Measurements from ENCODE around the gene CSRNP3.

Gene CSRNP3

DNA sequence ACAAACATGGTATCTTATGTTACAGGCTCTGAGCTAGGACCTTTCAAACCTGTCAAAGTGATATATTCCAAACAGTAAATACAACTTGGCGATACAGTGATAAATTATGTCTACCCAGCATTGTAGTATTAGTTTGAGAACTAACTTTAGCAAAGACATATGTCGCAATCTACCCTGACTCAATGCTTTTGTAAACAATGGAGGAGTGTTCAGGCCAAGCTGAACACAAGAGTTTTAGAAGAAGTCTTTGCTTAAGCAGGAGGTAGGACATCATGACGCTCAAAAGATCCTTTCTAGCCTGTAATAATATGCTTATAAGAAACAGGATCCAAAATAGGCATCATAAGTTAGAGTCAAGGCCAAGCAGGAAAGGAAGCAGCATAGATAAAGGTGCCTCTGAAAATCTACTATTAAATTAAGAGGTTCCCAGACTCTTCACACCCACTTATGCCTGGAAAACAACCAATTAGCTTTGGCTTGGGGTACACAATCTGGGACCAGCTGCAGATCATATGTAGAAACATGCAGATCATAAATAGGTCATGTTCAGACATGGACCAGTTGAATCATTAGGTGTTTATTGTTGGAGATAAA is 132.5 kb downstream of the CSRNP3 start:
- H3K27ac Mint-ChIP-seq, result no peak overlapping the region
- CTCF ChIA-PET, result no interaction called here

DNA sequence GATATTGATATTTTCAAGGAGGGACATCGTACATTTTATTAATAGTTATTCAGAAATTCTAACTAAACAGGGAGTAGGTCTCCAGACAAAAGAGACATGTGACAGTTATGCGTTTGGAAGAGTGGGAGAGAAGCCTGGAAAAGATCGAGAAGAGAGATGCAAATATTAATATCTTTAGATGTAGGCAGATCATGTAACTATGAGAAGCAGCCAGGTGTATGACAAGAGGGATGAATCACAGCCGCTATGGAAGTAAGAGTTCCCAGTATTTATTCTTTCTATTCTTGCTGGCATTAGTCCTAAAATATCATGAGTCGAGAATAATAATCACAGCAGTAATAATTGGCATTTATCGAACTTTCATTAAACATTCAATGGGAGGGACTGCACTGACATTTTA is 140.2 kb downstream of the CSRNP3 start:
- H3K4me1 Mint-ChIP-seq, result no peaks in the 10 kb centered on the region
- no peak for DNase-seq
- H3K36me3 Mint-ChIP-seq, result no peaks in the 10 kb centered on the region
- CTCF ChIA-PET, result no interaction called here
- H3K4me3 Mint-ChIP-seq, result no peak overlapping the region
- no peaks in the 10 kb centered on the region for H3K27me3 Mint-ChIP-seq
- no peak overlapping the region for H3K27ac Mint-ChIP-seq
- H3K9me3 Mint-ChIP-seq, result no peaks in the 10 kb centered on the region

More for the DNA sequence above, 132.5 kb downstream of the CSRNP3 start:
- Mint-ChIP-seq H3K4me1 (no peaks in the 10 kb centered on the region), H3K27me3 (peaks cover 6% of the 10 kb centered on the region), H3K9me3 (no peaks in the 10 kb centered on the region), H3K4me3 (no peak overlapping the region), H3K36me3 (no peaks in the 10 kb centered on the region)
- no peak for DNase-seq

DNA sequence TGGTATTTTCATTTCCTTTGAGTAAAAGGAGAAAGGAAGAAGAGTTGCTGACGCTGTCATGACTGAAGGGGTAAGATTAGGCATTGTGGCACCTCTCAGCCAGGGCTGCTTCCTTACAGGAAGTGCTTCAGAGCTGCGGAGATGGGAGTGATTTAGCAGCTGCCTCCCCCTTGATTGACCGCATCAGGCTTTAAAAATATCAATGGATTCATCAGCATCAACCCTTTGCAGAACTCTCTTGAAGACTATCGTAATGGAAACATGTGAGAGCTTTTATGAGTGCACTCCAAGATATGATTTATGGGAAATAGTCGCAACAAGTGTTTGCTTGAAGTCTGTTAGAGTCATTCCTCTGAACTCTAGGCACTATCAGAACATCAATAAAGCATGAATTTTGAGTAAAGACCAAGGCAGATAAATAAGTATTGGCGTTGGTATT is 141.1 kb downstream of the CSRNP3 start:
- no peaks in the 10 kb centered on the region for H3K36me3 Mint-ChIP-seq
- no peaks in the 10 kb centered on the region for H3K9me3 Mint-ChIP-seq
- CTCF ChIA-PET, result no interaction called here
- H3K27me3 Mint-ChIP-seq, result no peaks in the 10 kb centered on the region
- no peaks in the 10 kb centered on the region for H3K4me1 Mint-ChIP-seq
- H3K27ac Mint-ChIP-seq, result no peak overlapping the region
- no peak overlapping the region for H3K4me3 Mint-ChIP-seq
- DNase-seq, result no peak

DNA sequence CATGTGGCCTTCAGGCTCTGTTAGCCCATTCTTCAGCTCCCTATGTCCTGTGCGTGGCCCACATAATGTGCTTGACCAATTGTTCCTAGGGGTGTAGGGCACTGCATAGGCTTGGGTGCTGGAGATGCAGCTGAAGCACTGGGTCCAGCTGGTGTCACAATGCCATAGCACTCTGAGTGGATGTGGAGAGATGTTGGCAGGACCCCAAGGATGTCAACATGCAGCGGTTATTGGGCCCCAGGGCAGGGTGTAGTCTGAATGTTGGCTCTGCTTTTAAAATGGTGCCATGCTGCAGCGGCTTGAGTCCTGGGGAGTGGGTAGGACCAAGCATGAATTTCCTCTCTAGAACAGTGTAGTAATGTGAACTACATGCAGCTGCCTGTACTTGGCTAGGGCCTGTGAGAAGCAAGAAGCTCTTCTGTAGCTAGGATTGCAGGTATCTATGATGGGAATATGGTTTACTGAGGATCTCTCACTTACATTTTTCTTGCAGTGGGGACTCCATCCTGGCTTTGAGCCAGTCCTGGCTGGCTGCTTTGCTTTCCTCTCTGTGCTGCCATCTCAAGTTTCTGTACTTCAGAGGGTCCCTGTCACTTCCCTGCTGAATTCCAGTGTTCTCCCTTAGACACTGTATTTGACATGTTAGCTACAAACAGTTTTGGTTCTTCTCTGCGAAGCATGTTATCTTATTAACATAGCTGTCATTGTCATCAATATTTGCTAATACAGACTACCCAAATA is 148.4 kb downstream of the CSRNP3 start:
- CTCF ChIA-PET, result no interaction called here

DNA sequence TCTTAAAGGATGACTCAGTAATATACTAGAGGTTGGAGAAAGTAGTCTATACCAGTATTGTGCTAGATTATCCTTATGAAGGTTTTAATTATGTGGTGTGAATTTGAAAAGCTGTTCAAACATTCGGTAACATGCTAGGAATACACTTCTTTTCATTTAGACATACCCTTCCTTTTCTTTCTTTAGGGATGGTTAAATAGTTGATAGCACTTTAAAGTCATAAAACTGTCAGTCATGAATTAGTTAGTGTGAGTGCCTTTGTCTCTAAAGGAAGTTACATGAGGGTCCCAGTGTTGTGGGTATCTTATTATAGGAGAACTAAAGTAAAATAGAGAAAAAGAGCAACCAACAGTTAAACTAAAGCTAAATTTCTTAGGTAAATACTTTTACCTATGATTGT is 149.3 kb downstream of the CSRNP3 start:
- Mint-ChIP-seq H3K27ac (no peak overlapping the region), H3K4me3 (no peak overlapping the region)

More for the DNA sequence above, 148.4 kb downstream of the CSRNP3 start:
- no peaks in the 10 kb centered on the region for H3K36me3 Mint-ChIP-seq
- no peaks in the 10 kb centered on the region for H3K27me3 Mint-ChIP-seq
- no peak for DNase-seq
- no peaks in the 10 kb centered on the region for H3K9me3 Mint-ChIP-seq
- H3K4me1 Mint-ChIP-seq, result no peaks in the 10 kb centered on the region
- H3K4me3 Mint-ChIP-seq, result no peak overlapping the region
- H3K27ac Mint-ChIP-seq, result no peak overlapping the region

DNA sequence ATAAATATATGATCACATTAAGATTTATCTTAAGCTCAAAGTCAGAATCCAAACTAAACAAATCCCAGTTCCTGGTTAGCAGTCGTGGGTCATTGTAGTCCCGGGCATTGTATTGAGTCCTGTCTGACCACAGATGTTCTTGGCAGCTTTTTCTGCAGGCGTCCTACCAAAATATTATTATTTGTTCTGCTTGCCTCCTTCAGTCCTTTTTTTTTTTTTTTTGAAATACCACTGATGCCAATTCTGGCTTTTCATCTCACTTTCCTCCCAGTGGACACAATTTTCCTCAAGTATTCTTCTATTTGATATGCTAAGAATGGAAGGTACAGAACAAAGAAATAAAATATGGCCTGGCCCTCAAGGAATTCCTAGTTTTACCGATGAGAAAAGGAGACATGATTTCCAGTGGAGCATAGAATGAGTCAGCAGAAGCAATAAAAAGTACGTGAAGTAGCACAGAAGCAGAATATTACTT is 151.6 kb downstream of the CSRNP3 start:
- H3K9me3 Mint-ChIP-seq, result no peaks in the 10 kb centered on the region
- no peaks in the 10 kb centered on the region for H3K4me1 Mint-ChIP-seq
- no peak overlapping the region for H3K4me3 Mint-ChIP-seq
- CTCF ChIA-PET, result no interaction called here
- no peaks in the 10 kb centered on the region for H3K27me3 Mint-ChIP-seq
- H3K27ac Mint-ChIP-seq, result no peak overlapping the region
- no peak for DNase-seq
- no peaks in the 10 kb centered on the region for H3K36me3 Mint-ChIP-seq

More for the DNA sequence above, 149.3 kb downstream of the CSRNP3 start:
- H3K27me3 Mint-ChIP-seq, result no peaks in the 10 kb centered on the region
- no peaks in the 10 kb centered on the region for H3K4me1 Mint-ChIP-seq
- no peak for DNase-seq
- CTCF ChIA-PET, result no interaction called here
- H3K36me3 Mint-ChIP-seq, result no peaks in the 10 kb centered on the region
- H3K9me3 Mint-ChIP-seq, result no peaks in the 10 kb centered on the region

DNA sequence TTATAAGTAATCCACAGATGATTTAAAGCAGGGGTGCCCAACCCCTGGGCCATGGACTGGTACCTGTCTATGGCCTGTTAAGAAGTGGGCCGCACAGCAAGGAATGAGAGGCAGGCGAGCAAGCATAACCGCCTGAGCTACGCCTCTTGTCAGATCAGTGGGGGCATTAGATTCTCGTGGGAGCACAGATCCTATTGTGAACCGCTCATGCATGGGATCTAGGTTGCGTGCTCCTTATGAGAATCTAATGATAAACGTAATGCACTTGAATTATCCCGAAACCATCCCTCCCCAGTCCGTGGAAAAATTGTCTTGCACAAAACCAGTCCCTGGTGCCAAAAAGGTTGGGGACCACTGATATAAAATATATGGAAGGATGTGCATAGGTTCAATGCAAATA is 153.7 kb downstream of the CSRNP3 start:
- Mint-ChIP-seq H3K4me1 (no peaks in the 10 kb centered on the region), H3K9me3 (no peaks in the 10 kb centered on the region), H3K27me3 (no peaks in the 10 kb centered on the region), H3K4me3 (no peak overlapping the region), H3K36me3 (no peaks in the 10 kb centered on the region), H3K27ac (no peak overlapping the region)
- CTCF ChIA-PET, result no interaction called here
- DNase-seq, result no peak

DNA sequence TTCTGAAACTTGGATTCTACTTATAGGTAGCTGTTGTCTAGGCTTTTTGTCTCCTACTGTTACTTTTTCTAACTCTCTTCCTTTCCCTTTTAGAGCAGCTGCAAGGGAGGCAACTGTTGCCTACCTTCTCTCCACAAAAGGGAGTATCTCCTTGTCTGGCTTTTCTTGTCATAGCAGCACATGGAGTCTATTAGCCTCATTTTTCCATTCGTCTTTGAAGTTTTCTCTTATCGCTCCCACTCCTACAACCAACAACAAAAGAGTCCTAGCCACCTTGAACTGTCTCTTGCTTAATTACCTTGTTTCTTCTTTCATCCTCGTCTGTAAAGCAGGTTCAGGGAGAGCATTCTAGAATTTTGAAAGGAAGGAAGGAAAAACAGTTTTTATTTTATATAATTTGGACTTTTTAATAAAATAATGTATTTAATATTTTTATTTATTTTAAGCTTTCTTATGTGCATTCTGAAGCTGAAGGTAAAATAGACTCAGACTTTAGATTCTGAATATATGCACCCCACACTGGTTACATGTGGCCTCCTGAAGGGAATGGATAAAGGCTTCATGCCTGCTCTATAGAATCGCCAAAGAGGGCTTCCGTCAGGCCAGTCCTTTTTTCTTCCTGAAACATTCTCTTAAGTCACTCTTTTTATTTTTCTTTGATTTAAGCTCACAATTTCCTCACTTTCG is 154.4 kb downstream of the CSRNP3 start:
- Mint-ChIP-seq H3K4me1 (no peaks in the 10 kb centered on the region), H3K9me3 (no peaks in the 10 kb centered on the region), H3K27ac (no peak overlapping the region), H3K27me3 (no peaks in the 10 kb centered on the region), H3K36me3 (no peaks in the 10 kb centered on the region), H3K4me3 (no peak overlapping the region)
- DNase-seq, result no peak
- CTCF ChIA-PET, result no interaction called here

DNA sequence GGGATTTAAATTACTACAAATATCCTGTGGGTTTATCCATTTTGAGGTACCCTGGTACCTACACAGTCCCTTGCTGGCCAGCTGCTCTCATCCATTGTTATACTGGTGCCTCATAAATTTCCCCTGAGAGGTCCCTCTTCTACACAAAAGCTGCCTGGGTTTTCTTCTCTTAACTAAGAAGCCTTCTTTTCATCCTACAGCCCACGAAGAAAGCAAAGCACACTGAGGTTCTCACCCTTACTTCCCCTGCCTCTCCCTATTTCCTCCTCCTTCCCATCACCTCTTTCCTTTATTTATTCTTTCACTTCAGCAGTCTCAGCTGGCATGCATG is 154.9 kb downstream of the CSRNP3 start:
- H3K4me3 Mint-ChIP-seq, result no peak overlapping the region
- CTCF ChIA-PET, result no interaction called here
- no peaks in the 10 kb centered on the region for H3K9me3 Mint-ChIP-seq
- no peaks in the 10 kb centered on the region for H3K36me3 Mint-ChIP-seq
- H3K27me3 Mint-ChIP-seq, result no peaks in the 10 kb centered on the region
- no peak overlapping the region for H3K27ac Mint-ChIP-seq
- no peak for DNase-seq
- peaks cover 3% of the 10 kb centered on the region for H3K4me1 Mint-ChIP-seq

DNA sequence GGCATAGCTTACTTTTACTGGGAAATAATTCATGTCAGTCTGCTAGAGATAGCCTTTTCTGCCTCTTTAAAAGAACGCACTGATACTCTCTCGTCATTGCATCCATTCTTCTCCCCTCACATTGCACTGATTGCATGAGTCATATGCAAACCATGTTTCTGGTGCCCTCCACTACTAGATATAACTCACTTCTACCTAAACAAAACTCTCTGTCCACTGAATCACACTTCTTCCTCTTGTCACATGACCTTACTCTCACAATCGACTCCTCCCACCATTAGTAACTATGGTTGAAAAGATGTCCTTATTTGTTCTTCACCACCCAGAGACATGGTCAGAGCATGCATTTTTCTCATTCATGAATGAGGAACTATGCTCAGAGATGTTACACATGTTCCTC is 158.0 kb downstream of the CSRNP3 start:
- Mint-ChIP-seq H3K27ac (no peak overlapping the region), H3K9me3 (no peaks in the 10 kb centered on the region), H3K4me1 (peaks cover 14% of the 10 kb centered on the region), H3K36me3 (no peaks in the 10 kb centered on the region), H3K4me3 (no peak overlapping the region), H3K27me3 (no peaks in the 10 kb centered on the region)
- DNase-seq, result no peak
- CTCF ChIA-PET, result no interaction called here

DNA sequence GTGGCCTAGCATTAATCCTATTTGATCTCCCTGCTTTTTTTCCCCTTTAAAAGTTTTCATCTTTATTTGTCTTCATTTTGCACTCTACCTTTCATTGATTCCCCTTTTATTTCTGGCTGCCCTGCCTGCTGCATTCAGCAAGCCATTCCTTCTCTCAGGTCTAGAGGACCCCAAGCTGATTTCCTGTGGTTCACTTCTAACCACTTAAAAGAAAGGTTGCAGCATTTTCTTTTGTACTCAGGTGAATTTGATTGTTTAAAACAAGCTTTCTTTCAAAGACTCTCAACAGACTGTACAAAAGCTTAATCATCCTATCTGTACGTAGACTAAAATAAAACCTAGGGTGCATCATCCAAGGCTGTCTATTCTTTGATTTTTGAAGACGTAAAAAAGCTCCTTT is 160.3 kb downstream of the CSRNP3 start:
- Mint-ChIP-seq H3K4me1 (peaks cover 14% of the 10 kb centered on the region), H3K36me3 (no peaks in the 10 kb centered on the region), H3K27me3 (no peaks in the 10 kb centered on the region), H3K27ac (no peak overlapping the region), H3K9me3 (no peaks in the 10 kb centered on the region), H3K4me3 (no peak overlapping the region)
- CTCF ChIA-PET, result no interaction called here
- DNase-seq, result no peak

DNA sequence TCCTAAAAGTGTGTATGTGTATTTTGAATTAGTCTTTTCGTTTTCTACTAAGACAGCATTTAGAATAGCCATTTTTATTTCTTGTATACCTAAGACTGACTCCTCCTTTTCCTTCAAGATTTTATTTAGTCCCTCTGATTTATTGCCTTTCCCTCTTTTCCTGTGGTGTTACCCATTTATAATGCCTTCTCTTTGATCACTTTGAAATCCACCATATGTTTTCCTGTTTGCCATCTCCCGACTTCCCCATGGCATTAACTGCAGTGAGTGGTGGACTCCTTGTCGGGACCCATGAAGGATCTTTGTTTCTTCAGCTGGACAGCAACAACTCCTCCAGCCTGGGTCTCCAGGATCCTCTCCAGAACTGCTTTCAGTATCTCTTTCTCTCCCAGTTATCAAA is 160.7 kb downstream of the CSRNP3 start:
- Mint-ChIP-seq H3K4me1 (peaks cover 14% of the 10 kb centered on the region), H3K27ac (no peak overlapping the region), H3K9me3 (no peaks in the 10 kb centered on the region), H3K36me3 (no peaks in the 10 kb centered on the region), H3K27me3 (no peaks in the 10 kb centered on the region), H3K4me3 (no peak overlapping the region)
- CTCF ChIA-PET, result no interaction called here
- DNase-seq, result no peak

DNA sequence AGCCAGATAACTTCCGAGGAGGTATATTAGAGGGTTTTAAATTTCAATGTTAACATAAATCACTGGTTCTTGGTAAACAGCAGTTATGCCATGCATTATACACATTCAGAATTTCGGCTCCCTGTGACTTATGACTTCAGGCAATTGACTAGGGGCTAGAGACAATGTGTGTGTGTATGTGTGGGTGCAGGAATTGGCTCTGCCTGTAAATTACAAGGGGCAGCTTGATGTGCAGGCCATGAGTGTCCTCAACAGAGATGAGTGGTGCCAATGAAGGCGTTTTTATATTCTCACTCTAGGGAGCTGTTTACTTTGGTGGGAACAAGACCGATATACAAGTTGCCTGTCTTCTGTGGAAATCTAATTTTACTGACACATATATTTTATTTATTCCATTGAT is 161.6 kb downstream of the CSRNP3 start:
- Mint-ChIP-seq H3K36me3 (no peaks in the 10 kb centered on the region), H3K4me1 (peaks cover 14% of the 10 kb centered on the region), H3K27ac (no peak overlapping the region), H3K4me3 (no peak overlapping the region), H3K9me3 (no peaks in the 10 kb centered on the region), H3K27me3 (no peaks in the 10 kb centered on the region)
- DNase-seq, result no peak
- CTCF ChIA-PET, result no interaction called here

DNA sequence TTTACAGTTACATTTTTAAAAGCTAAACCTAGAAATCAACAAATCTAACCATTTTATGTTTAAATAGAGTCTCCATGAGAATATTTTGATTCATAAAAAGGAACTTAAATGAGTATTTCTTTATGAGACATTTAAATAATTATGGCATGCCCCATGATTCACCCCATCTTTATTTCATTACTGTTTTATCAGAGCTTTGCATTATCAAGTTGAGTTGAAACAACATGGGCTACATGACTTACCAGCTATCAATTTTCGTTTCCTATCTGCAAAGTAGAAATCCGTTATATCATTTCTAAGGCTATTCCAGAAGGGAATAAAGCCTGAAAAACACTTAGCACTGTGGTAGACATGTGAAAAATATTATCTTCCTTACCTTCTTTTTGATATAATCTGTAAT is 163.1 kb downstream of the CSRNP3 start:
- H3K9me3 Mint-ChIP-seq, result no peaks in the 10 kb centered on the region
- H3K27me3 Mint-ChIP-seq, result no peaks in the 10 kb centered on the region
- H3K4me3 Mint-ChIP-seq, result no peak overlapping the region
- CTCF ChIA-PET, result no interaction called here
- peaks cover 14% of the 10 kb centered on the region for H3K4me1 Mint-ChIP-seq
- DNase-seq, result no peak
- no peak overlapping the region for H3K27ac Mint-ChIP-seq
- no peaks in the 10 kb centered on the region for H3K36me3 Mint-ChIP-seq

DNA sequence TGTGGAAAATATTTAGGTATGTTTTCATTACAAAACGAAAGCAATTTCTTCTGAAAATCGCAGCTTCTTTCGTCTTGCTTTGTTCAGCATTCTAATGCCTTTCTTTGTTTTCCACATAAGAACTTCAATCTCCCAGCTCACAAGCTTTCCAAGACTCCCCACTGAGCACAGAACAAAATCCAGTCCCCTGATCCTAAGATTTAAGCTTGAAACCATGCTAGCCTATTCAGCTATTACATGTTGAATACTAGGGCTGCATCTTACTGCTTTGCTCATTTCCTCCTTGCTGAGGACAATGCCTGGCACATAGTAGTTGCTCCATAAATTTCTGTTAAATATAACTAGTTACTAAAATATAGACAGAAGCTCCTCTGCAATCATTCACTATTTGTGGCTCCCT is 163.9 kb downstream of the CSRNP3 start:
- Mint-ChIP-seq H3K36me3 (no peaks in the 10 kb centered on the region), H3K27me3 (no peaks in the 10 kb centered on the region), H3K4me1 (peaks cover 14% of the 10 kb centered on the region), H3K27ac (no peak overlapping the region), H3K9me3 (no peaks in the 10 kb centered on the region), H3K4me3 (no peak overlapping the region)
- DNase-seq, result no peak
- CTCF ChIA-PET, result no interaction called here
